Neural cell (in vitro differentiated cells): Measurements from ENCODE around the gene CAPRIN1.

Source experiments
- CTCF ChIP-seq: fragments of 450-650 bp; IDR thresholded peaks from 2 replicates; pipeline ENCODE4 v1.5.1; 2014; ENCODE audit warnings: antibody characterized with exemption, mild to moderate bottlenecking, moderate library complexity; ENCODE audit not compliant: poor library complexity, severe bottlenecking
- EP300 ChIP-seq: fragments of 450-650 bp; conservative IDR thresholded peaks from 2 replicates; pipeline ENCODE4 v1.6.1; 2014; ENCODE audit warnings: antibody characterized with exemption, mild to moderate bottlenecking, moderate library complexity; ENCODE audit not compliant: poor library complexity, severe bottlenecking
- EZH2 ChIP-seq: fragments of 200-600, 300-800 bp; shearing (Covaris generic), sonication (generic); IDR thresholded peaks from 2 replicates; pipeline ENCODE4 v1.6.1; 2014; ENCODE audit warnings: antibody characterized with exemption, low read length, borderline replicate concordance, mild to moderate bottlenecking; ENCODE audit not compliant: insufficient read depth, poor library complexity, severe bottlenecking
- RAD21 ChIP-seq: fragments of 450-650 bp; conservative IDR thresholded peaks from 2 replicates; pipeline ENCODE4 v1.6.1; 2014; ENCODE audit warnings: antibody characterized with exemption, mild to moderate bottlenecking, moderate library complexity

GRCh38 chr11:34150494-34151151 lies 99.1 kb downstream of the CAPRIN1 start:
- no peak for TF ChIP-seq EP300
- no peak for TF ChIP-seq EZH2
- TF ChIP-seq CTCF = no peak
- no peak for TF ChIP-seq RAD21
